HFFc6 (cell line): ENCODE results near the gene RPIA. TPM values are rescaled to one million over a fixed set of nuclear protein-coding genes. Genes with fewer than 3 reads are reported as not detected.
"Not testable (repeated sequence)": the region's sequence is repeated elsewhere in the genome, so short reads cannot be mapped to it uniquely, and the experiment has no call there.

Experiments used
- DNase-seq: peaks from one replicate; pipeline ENCODE4 v3.0.0-alpha.2; 2018
- H3K27ac Mint-ChIP-seq: 2 replicates; pipeline ENCODE4 v1.8.0; 2020; ENCODE audit warnings: mild to moderate bottlenecking, mixed read lengths
- H3K27me3 Mint-ChIP-seq: 2 replicates; pipeline ENCODE4 v1.8.0; 2021; ENCODE audit warnings: mild to moderate bottlenecking, moderate library complexity, mixed read lengths; ENCODE audit not compliant: insufficient read depth
- H3K36me3 Mint-ChIP-seq: 2 replicates; pipeline ENCODE4 v1.8.0; 2021; ENCODE audit warnings: low read depth, mixed read lengths
- H3K4me1 Mint-ChIP-seq: 2 replicates; pipeline ENCODE4 v1.8.0; 2020; ENCODE audit warnings: low read depth, mixed read lengths
- H3K4me3 Mint-ChIP-seq: 2 replicates; pipeline ENCODE4 v1.8.0; 2020; ENCODE audit warnings: mild to moderate bottlenecking, moderate library complexity, mixed read lengths
- H3K9me3 Mint-ChIP-seq: 2 replicates; pipeline ENCODE4 v1.8.0; 2020; ENCODE audit warnings: mild to moderate bottlenecking, mixed read lengths
- CTCF ChIP-seq: fragments of 200-600 bp; sonication (generic); IDR thresholded peaks from 2 replicates; pipeline ENCODE4 v1.5.0; 2021; ENCODE audit warnings: antibody characterized with exemption, mild to moderate bottlenecking
- total RNA-seq, 6 experiments: library from RNA; stranded (reverse); fragmentation: NEBNext Ultra II Directional; extraction: Animal tissue kit (Norgen Biotek cat#: 25700); gene quantifications; 2 replicates in 1 of 6; 3 replicates in 5 of 6; pipeline ENCODE4 v1.2.3, GENCODE V29; 2021

Gene RPIA
- total RNA-seq, 6 experiments from 2014 or later: 10.1 to 12.2 (median 10.8) TPM

GRCh38 chr2:88760819-88761598 lies 69.5 kb downstream of the RPIA start:
- TF ChIP-seq CTCF: no peak
- peaks cover 8% of the 10 kb centered on the region for H3K36me3 Mint-ChIP-seq
- H3K4me1 Mint-ChIP-seq: no peaks in the 10 kb centered on the region
- DNase-seq: no peak
- peaks cover 12% of the 10 kb centered on the region for H3K9me3 Mint-ChIP-seq
- peaks cover 4% of the 10 kb centered on the region for H3K27me3 Mint-ChIP-seq
- no peak overlapping the region for H3K27ac Mint-ChIP-seq
- no peak overlapping the region for H3K4me3 Mint-ChIP-seq

GRCh38 chr2:88764141-88764849 lies 72.8 kb downstream of the RPIA start:
- Mint-ChIP-seq H3K27me3 (peaks cover 7% of the 10 kb centered on the region), H3K36me3 (no peaks in the 10 kb centered on the region), H3K9me3 (no peaks in the 10 kb centered on the region), H3K4me1 (no peaks in the 10 kb centered on the region), H3K4me3 (no peak overlapping the region), H3K27ac (no peak overlapping the region)
- no peak for DNase-seq
- no peak for TF ChIP-seq CTCF

DNA sequence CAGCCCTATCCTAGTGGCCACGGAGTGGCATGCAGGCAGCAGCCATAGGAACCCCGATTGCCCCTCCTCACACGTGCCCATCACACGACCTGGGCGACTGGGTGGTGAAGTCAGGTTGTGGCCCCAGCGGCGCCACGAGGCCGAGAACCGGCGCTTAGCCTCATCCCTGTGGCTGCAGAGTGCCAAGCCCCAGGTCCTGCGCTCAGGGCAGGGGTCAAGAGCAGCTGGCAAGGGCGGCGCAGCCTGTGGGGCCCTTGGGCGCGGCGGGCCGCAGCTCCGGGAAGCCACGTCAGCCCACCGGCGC lies 73.3 kb downstream of the RPIA start:
- peaks cover 7% of the 10 kb centered on the region for H3K27me3 Mint-ChIP-seq

GRCh38 chr2:88765154-88765888 lies 73.8 kb downstream of the RPIA start:
- Mint-ChIP-seq H3K9me3 (no peaks in the 10 kb centered on the region), H3K27ac (no peak overlapping the region), H3K4me3 (peak overlapping the region; percentile 72; the same call in 1 of the 2 replicates), H3K36me3 (no peaks in the 10 kb centered on the region), H3K27me3 (peaks cover 7% of the 10 kb centered on the region), H3K4me1 (no peaks in the 10 kb centered on the region)
- DNase-seq: peak; percentile 1
- no peak for TF ChIP-seq CTCF

More for the DNA sequence above, 73.3 kb downstream of the RPIA start:
- Mint-ChIP-seq H3K9me3 (no peaks in the 10 kb centered on the region), H3K36me3 (no peaks in the 10 kb centered on the region), H3K4me3 (no peak overlapping the region), H3K4me1 (no peaks in the 10 kb centered on the region), H3K27ac (no peak overlapping the region)
- no peak for DNase-seq
- no peak for TF ChIP-seq CTCF

GRCh38 chr2:88765889-88766481 lies 74.5 kb downstream of the RPIA start:
- H3K9me3 Mint-ChIP-seq, H3K27me3 Mint-ChIP-seq, H3K4me1 Mint-ChIP-seq, H3K36me3 Mint-ChIP-seq, DNase-seq, H3K27ac Mint-ChIP-seq: not testable (repeated sequence)
- peak overlapping the region; percentile 72; the same call in 1 of the 2 replicates for H3K4me3 Mint-ChIP-seq
